Large intestine (tissue), 3 donors: ENCODE measurements around the gene CYTL1. TPM values are rescaled to one million over a fixed set of nuclear protein-coding genes. Genes with fewer than 3 reads are reported as not detected.

Experiments used
- DNase-seq, 2 donors: peaks; one replicate each; pipeline versions ENCODE4 v3.0.0 to v3.0.0-alpha.2; 2013
- H3K27ac ChIP-seq: one replicate; pipeline ENCODE4 v1.5.1; 2013; ENCODE audit warnings: low read length
- H3K27me3 ChIP-seq: 2 replicates; pipeline ENCODE4 v1.6.1; 2013; ENCODE audit warnings: low read length; ENCODE audit not compliant: control insufficient read depth, insufficient read depth
- H3K36me3 ChIP-seq: 2 replicates; pipeline ENCODE4 v1.6.1; 2013; ENCODE audit warnings: low read length; ENCODE audit not compliant: control insufficient read depth, insufficient read depth
- H3K4me1 ChIP-seq: one replicate; pipeline ENCODE4 v1.6.1; 2013; ENCODE audit warnings: low read length; ENCODE audit not compliant: control insufficient read depth, insufficient read depth
- H3K4me3 ChIP-seq: one replicate; pipeline ENCODE4 v1.5.1; 2013; ENCODE audit warnings: low read length
- H3K9me3 ChIP-seq: one replicate; pipeline ENCODE4 v1.6.1; 2013; ENCODE audit warnings: mild to moderate bottlenecking, low read depth, low read length, moderate library complexity; ENCODE audit not compliant: control insufficient read depth
- WGBS: methylation state at CpG from one replicate; pipeline ENCODE4 v1.1.5; 2013; ENCODE audit warnings: low lambda C conversion rate; ENCODE audit not compliant: insufficient coverage; 5-methylcytosine and 5-hydroxymethylcytosine counted together
- polyA plus RNA-seq: library from polyadenylated mRNA; unstranded; fragments of 120-200 nt; gene quantifications from one replicate; pipeline ENCODE4 v1.2.1, GENCODE V29; 2013

The CYTL1 gene
- polyA plus RNA-seq, 1 donor, result 6.7 TPM

- Histone ChIP-seq H3K36me3 (no peaks in the 10 kb centered on the region), H3K4me3 (no peak overlapping the region), H3K27ac (no peak overlapping the region), H3K4me1 (no peaks in the 10 kb centered on the region), H3K27me3 (no peaks in the 10 kb centered on the region), H3K9me3 (no peaks in the 10 kb centered on the region)
- no peak for DNase-seq
- WGBS, result no CpG with 5 or more reads among the region's 3 CpGs
Observed at GRCh38 chr4:4974727-4975126, 44.5 kb downstream of the CYTL1 start.

GRCh38 chr4:4971796-4972195 is 47.5 kb downstream of the CYTL1 start:
- H3K4me3 ChIP-seq, result no peak overlapping the region
- H3K4me1 ChIP-seq, result no peaks in the 10 kb centered on the region
- H3K27ac ChIP-seq, result no peak overlapping the region
- no CpG with 5 or more reads among the region's 1 CpG for WGBS
- H3K27me3 ChIP-seq, result no peaks in the 10 kb centered on the region
- no peaks in the 10 kb centered on the region for H3K9me3 ChIP-seq
- no peak for DNase-seq
- H3K36me3 ChIP-seq, result no peaks in the 10 kb centered on the region

- Histone ChIP-seq H3K27ac (no peak overlapping the region), H3K36me3 (no peaks in the 10 kb centered on the region), H3K4me1 (no peaks in the 10 kb centered on the region), H3K27me3 (no peaks in the 10 kb centered on the region), H3K9me3 (no peaks in the 10 kb centered on the region), H3K4me3 (no peak overlapping the region)
- no CpG with 5 or more reads among the region's 8 CpGs for WGBS
- no peak for DNase-seq
Observed at GRCh38 chr4:4969298-4969697, 50.0 kb downstream of the CYTL1 start.

- no peak for DNase-seq
- Histone ChIP-seq H3K27me3 (no peaks in the 10 kb centered on the region), H3K36me3 (no peaks in the 10 kb centered on the region), H3K9me3 (no peaks in the 10 kb centered on the region), H3K27ac (no peak overlapping the region), H3K4me1 (no peaks in the 10 kb centered on the region), H3K4me3 (no peak overlapping the region)
- no CpG with 5 or more reads among the region's 4 CpGs for WGBS
Observed at GRCh38 chr4:4968161-4968725, 51.0 kb downstream of the CYTL1 start.

Other genes starting within 250 kb of the CYTL1 start
- gene MSX1, start 159.8 kb downstream of the CYTL1 start, polyA plus RNA-seq, result 2.8 TPM
- 1.6 TPM for gene STK32B, start 32.0 kb upstream of the CYTL1 start, polyA plus RNA-seq